Stimulated activated CD4-positive, alpha-beta T cell treated with anti-CD3 and anti-CD28 coated beads, TNF-alpha, amount 100 ng/mL, for 1 hour (primary cell): ENCODE data around the gene ZNF785.
"Not testable (repeated sequence)": the region's sequence is repeated elsewhere in the genome, so short reads cannot be mapped to it uniquely, and the experiment has no call there.

Experiments
- DNase-seq, 3 donors: peaks; one replicate each; pipeline ENCODE4 v3.0.0-alpha.2; 2020; ENCODE audit warnings: low read depth in 3 of 3, low spot score in 1 of 3

Gene ZNF785

DNA sequence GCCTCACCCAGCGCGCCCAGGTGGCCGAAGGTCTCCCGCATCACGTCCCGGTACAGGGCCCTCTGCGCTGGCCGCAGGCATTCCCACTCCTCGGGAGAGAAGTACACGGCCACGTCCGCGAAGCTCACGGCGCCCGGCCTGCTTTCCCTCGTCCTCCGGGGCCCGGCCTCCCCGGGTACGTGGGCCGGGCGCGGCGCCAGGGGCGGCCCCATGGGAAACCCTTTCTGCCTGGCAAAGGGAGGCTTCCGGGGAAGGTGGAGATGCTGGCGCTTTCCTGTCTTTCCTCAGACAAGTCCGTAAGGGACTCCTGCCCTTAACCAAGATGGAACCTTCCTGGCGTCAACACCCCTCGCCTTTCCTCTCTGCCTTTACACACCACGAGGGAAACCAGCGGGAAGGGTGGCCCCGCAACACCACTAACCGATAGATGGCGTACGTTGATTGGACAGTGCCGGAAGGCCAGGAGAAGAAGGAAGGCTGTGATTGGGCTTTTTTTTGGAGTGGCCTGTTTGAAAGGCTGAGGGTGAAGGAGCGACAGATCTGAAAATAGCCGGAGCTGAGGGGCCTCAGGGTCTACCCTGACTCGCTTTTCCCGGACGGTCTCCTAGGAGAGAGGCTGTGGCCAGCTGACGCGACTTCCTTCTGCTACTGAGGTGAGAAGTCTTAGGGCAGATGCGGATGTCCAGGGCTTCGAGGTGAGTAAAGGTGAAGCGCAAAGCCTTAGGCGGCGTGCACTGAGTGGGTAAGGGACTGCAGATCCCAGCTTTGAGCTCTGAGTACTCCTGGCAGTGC is at the start of gene ZNF785:
ZNF785 (minus strand) TSS at position 298 of the 792 bp plus-strand sequence; CDS start at position 212, 86 bp downstream.
- DNase-seq = peak; percentile 72 to 81 (median 79)

DNA sequence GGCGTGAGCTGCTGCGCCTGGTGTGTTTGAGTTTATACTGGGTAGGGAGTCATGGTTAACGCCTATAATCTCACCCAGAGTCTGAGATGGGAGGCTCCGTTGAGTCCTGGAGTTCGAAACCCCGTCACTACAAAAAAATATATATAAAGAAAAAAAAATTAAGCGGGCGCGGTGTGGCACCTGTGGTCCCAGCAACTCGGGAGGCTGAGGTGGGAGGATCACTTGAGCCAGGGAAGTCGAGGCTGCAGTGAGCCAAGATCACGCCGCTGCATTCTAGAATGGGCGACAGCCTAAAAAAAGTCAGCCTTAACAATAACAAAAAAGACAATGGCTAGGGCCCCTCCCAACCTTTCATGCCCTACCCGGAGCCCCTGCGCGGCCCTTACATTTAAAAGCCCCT is 48.0 kb upstream of the ZNF785 start:
- DNase-seq = no peak

DNA sequence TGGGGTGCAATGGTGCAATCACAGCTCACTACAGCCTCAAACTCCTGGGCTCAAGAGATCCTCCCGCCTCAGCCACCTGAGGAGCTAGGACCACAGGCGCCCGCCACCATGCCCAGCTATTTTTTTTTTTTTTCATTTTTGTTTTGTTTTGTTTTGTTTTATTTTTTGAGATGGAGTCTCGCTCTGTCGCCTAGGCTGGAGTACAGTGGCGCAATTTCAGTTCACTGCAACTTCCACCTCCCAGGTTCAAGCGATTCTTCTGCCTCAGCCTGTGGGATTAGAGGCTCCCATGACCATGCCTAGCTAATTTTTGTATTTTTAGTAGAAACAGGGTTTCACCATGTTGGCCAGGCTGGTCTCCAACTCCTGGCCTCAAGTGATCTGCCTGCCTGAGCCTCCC is 47.0 kb upstream of the ZNF785 start:
- DNase-seq = not testable (repeated sequence)

DNA sequence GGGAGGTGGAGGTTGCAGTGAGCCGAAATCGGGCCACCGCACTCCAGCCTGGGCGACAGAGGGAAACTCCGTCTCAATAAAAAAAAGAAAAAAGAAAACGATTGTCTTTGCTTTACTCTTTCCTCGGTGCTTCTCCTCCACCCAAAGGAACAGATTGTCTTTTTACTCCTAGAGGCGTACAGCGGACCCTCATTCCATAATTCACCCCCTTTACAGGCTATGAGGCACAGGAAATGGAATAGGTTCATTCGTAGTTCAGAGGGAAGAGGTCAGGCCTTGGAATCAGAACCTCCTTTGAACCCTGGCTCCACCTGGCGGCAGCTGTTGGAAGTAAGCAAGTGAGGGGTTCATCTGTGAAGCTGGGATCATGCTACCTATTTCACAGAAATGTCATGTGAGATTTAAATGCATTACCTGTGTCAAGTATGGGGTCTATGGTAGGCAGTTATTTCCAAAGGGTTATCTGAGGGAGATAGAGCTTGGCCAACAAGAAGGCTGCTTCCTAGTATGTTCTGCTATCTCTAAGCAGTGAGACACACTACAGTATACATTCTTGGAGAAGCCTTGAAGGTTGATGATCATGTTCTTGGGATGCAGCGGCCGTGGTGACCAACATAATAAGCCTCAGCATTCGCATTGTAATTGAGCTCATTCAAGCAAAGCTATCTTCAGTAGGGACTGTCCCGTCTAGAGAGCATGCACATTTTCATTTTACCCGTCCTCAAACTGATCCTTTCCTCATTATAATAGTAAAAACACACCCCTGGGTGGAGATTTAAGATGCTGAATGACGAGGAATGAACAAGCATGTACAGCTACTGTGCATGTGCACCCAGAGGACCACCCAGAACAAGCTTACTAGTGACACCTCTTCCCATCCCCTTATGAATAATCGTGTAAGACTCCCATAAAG is 43.4 kb upstream of the ZNF785 start:
- peak; percentile 55 to 94 (median 72) for DNase-seq

DNA sequence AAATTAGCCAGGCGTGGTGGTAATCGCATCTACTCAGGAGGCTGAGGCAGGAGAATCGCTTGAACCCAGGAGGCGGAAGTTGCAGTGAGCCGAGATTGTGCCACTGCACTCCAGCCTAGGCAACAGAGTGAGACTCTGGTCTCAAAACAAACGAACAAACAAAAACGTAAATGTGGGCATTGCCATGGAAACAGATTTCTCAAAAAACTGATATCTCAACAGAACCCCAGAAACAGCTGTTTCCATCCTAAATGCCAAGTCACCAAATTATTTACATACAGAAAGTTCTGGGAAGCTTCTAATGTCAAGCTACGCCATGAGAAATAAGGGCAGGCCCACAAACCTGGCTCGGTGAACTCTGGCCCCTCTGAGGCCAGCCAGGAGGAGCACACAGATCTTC is 40.7 kb upstream of the ZNF785 start:
- no peak for DNase-seq

DNA sequence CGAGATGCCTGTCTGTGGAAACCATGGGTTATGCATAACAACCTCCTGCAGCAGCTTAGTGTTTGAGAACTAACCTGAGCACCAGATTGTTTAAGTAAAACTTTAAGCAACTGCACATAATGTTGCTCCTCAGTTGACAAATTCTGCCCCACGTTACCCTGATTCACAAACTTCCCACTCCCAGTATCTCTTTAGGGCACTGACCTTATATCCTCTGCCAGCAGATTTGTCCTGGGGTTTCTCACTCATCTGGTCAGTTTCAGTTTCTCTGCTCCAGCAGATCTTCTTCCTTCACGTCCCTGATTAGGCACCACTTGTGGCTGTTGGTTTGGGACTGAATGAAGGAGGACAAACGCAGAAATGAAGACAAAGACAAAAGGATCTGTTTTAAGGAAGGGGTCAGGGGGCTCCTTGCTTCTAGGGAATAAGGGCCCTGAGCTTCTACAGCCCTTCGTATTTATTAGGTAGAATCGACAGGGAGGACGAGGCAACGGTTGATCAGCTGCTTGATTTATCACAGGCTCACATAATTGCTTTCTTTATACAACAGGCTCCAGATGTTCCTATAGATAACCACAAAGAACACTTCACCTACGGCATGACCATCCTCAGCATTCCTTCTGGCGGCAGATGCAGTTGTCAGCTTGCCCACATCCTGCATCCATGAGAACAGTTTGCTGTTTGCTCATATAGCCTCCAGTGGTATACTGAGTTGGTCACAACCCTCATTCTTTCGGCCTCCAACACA is 38.2 kb upstream of the ZNF785 start:
- DNase-seq = no peak

DNA sequence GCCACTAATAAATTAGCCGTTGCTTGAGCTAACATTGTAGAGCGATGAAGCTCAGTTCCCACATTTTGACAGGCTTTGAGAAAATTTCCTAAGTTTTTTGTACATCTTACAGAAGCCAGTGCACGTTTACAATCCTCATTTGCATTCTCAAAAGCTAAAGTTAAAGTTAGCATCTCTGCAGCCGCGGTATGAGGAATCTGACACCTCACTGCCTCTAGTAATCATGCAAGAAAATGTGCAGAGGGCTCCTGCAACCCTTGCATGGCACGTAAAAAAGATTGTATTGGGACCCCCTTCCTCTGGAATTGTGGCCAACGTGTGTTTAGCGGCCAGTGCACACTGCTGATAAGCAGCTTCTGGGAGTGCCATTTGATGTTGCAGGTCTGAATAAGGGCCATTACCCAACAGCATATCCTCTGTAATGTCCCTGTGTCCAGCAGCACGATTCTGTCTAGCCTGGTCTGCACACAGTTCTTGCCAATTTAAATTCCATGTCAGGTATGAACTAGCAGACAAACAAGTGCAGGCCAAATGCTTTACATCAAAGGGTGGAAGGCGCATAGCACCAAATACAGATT is 37.0 kb upstream of the ZNF785 start:
- DNase-seq = no peak

DNA sequence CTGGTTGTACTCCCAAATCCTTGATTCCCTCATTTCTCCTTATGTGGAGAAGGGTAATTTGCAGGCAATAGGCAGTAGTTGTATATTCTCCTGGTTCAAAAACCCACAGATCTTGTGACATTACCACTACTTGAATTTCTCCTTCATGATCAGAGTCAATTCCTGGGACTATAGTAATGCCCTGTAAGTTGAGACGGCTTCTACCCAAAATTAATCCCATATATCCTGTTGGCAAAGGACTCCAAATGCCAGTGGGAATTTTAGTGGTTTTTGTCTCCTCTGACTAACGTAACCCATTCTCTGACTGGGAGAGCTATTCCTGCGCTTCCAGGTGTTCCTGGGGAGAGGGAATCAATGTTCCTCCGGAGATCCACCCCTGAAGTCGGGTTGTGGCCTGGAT is 36.3 kb upstream of the ZNF785 start:
- no peak for DNase-seq

DNA sequence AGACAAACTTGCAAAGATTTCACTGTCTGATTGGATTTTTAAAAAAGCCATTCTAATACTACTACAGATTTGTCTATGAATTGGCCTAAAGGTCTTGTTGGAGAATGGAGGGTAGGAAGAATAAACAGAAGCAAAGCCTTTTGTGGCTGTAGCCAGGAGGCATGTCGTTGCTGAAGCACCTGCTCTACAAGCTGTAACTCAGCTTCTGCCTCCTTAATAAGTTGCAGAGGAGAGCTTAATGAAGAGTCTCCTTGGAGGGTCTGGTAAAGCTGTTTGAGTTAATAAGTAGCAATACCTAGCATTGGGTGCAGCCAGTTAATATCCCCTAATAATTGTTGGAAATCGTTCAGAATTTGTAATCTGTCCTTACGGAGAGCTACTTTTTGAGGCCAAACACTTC is 34.7 kb upstream of the ZNF785 start:
- DNase-seq = no peak

DNA sequence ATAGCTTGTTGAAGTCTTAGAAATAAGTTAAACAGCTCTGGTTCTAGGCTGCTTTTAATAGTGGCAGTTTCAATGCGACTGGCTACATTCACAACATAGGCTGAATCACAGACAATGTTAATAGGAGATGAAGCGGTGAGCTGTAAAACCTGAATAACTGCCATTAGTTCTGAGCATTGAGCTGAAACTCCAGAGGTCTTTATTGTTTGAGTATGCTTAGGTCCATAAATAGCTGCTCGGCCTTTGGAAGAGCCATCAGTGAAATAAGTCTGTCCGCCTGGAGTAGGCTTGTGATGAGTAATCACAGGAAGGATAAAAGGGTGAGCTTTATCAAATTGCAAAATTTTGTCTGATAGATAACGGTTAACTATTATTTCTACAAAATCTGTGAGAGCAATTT is 34.1 kb upstream of the ZNF785 start:
- DNase-seq = no peak

DNA sequence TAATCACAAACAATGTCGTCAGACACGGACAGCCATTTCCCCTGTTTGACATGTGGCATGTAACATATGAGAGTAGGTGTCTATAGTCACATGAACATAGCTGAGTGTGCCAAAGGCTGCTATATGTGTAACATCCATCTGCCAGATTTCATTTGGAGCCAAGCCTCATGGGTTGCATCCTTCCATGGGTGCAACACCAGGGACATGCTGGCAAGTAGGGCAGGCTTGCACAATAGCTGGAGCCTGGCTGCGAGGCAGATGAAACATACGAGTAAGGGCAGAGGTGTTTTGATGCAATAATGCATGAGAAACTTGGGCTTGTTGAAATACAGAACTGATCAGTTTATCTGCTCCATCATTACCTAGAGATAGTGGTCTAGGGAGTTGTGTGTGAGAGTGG is 33.7 kb upstream of the ZNF785 start:
- DNase-seq = no peak

DNA sequence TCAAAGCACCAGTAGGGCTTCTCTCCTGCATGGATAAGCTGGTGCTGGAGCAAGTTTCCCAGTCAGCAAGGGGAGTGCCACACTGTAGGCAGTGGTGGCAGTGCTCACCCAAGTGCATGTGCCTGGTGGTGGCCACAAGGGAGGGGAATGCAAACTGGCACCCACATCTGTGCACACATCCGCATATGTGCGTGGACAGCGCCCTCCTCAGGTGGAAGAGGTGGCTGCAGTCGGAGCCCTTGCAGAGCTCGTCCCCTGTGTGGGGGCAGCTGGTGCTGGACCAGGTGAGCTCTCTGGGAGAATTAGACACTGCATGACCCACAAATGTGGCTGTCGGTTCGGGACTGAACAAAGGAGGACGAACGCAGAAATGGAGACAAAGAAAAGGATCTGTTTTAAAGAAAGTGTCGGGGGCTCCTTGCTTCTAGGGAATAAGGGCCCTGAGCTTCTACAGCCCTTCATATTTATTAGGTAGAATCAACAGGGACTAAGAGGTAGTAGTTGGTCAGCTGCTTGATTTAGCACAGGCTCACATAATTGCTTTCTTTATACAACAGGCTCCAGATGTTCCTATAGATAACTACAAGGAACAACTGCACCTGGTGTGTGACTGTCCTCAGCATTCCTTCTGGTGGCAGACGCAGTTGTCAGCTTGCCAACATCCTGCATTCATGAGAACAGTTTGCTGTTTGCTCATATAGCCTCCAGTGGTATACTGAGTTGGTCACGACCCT is 30.0 kb upstream of the ZNF785 start:
- DNase-seq = peak in 1 of 3 donors; percentile 43

DNA sequence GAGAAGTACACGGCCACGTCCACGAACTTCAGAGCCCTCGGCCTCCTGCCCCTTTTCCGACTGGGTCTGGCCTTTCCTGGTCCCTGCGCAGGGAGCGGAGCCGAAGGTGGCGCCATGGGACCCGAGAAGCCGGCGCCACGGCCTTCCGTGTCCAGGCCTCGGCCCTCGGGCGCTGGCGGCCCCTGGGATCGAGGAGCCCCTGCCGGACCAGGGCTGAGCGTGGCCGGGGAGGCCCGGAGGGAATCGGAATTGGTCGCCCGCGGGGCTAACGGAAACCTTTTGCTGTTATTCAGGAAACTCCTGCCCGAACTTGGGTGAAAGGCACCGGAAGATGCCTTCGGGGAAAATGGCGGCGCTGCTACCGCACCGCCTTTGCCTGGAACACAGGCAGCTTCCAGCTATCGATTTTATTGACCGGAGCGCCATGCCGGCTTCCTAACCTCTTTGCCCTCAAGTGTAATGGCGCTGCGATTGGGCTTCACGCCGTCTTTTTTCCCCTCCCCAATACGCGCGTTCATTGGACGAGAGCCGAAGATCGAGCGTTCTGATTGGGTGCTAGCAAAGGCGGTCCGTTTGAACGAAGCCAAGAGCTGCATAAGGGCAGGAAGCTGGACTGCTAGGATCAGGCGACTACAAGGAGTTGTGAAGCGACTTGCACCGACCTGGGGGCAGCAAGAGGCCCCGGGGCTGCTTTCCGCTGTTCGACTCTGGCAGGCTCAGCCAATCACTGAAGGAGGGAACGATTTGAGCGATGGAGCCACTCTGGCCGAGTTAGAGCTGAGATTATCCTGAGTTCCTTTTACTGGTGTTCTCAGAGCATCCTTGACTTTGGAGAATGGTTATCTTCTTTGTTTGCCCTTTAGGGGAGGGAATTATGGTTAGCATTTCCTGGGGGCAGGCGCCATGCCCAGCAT is 24.7 kb upstream of the ZNF785 start, which contains the start of gene ZNF689:
ZNF689 (minus strand) TSS at position 464 of the 914 bp plus-strand sequence; CDS start at position 116, 348 bp downstream.
- peak; percentile 85 to 90 (median 89) for DNase-seq

DNA sequence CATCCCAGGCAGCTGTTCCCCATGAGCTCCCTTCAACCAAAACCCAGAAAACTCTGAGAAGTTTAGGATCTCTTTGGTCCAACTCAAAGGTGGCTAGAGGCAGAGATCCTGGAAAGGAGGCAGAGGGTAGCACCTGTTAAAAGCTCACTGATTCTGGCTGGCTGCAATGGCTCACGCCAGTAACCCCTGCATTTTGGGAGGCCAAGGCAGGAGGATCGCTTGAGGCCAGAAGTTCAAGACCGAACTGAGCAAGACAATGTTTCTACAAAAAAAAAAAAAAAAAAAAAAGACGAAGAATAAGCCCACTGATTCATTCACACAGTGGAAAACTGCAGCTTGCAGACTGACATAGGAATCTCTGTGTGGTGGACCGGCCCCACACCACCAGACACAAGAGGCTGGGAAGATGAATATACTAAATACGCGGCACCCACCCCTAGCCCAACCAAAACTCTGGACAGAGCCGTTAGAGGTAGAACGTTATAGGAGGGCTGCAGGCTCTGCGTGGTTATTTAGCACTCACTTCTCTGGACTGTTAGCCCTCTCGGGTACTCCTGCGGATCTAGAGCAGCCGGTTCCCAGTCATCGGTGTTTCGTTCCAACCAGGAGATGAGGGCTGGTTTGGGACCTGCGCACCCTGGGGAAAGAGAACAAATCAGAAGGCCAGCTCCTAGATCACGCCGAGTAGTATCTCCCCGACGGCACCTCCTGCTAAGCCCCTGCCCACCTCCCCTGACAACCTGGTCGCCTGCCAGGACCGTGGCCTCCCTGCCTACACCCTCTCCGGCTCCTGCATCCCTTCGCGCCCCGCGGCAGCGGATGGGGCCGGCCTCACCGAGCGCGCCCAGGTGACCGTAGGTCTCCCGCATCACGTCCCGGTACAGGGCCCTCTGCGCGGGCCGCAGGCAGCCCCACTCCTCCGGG is 23.8 kb upstream of the ZNF785 start:
- DNase-seq = peak in 2 of 3 donors; percentile 23 to 42

DNA sequence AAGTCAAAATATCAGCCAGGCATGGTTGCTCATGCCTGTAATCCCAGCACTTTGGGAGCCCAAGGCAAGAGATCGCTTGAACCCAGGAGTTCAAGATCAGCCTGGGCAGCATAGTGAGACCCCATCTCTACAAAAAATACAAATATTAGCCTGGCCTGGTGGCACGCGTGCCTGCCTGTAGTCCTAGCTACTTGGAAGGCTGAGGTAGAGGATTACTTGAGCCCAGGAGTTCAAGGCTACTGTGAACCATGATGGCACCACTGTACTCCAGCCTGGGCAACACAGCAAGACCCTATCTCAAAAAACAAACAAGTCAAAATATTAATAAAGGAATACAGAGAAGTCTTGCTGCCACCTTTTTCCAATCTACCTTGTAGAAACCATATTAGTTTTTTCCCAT is 20.5 kb upstream of the ZNF785 start:
- DNase-seq = no peak

DNA sequence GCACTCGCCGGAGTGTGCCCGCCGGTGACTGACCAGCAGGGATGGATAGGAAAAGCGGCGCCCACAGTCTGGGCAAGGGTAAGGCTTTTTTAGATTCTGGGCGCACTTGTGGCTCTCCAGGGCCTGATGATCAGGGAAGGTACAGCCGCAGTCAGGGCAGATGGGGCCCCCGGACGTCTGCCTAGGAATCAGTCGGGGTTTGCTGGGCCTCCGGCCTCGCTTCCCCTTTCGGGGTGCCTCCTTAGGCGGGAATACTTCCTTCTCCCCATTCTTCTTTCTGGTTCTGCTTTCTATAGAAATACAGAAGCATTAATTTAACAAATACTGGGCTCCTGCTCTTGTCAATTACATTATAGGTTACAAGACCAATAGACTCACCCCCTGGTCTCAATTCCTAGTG is 19.7 kb upstream of the ZNF785 start:
- DNase-seq = no peak

DNA sequence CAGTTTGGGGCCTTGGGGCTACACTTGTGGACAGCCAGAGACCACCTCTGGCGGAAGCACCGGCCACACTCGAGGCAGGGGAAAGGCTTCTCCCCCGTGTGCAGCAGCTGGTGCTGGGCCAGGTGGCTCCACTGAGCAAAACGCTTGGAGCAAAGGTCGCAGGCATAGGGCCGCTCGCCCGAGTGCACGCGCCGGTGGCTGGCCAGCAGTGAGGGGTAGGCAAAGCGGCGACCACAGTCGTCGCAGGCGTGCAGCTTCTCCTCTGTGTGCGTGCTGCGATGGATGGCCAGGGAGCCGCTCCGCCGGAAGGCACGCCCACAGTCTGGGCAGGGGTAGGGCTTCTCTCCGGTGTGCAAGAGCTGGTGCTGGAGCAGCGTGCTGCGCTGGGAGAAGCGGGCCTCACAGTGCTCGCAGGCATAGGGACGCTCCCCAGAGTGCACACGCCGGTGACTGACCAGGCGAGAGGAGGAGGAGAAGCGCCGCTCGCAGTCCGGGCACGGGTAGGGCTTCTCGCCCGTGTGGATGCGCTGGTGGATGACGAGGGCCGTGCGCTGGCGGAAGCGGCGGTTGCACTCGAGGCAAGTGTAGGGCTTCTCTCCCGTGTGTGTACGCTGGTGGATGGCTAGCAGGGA is 18.9 kb upstream of the ZNF785 start:
- no peak for DNase-seq

DNA sequence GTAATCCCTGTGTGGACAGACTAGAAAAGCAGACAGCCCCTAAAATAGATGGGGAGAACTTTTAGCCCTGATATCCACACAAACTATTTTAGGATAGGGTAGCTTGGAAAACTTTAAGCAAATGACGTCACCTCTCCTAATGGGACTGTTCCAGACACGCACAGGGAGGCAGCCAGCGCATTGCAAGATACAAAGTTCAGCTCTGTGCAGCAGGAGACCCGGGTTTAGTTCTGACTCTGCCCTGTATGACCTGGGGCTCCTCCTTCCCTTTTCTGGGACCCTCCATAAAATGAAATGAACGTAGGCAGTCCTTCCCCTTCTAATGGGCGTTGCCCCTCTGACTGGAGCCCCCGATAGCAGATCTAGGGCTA is 18.4 kb upstream of the ZNF785 start:
- no peak for DNase-seq
